ENCODE data around the gene TRPV4. TPM values are rescaled to one million over a fixed set of nuclear protein-coding genes. Genes with fewer than 3 reads are reported as not detected.

Gene TRPV4
- total RNA-seq, 4 donors from 2014 or later: 0.13 to 0.82 (median 0.19) TPM; not detected in 1

GRCh38 chr12:109842021-109842420, 8.8 kb upstream of the TRPV4 start:
- Histone ChIP-seq H3K27ac (no peak overlapping the region), H3K36me3 (no peaks in the 10 kb centered on the region), H3K4me1 (peaks cover 0 to 9% (median 0%) of the 10 kb centered on the region in 3 donors), H3K4me3 (no peak overlapping the region), H3K27me3 (no peaks in the 10 kb centered on the region), H3K9me3 (no peaks in the 10 kb centered on the region)
- TF ChIP-seq EP300 (IDR thresholded peaks at IDR 0.05) (no peak), CTCF (IDR thresholded peaks at IDR 0.05) (no peak), POLR2AphosphoS5 (IDR thresholded peaks at IDR 0.05) (no peak), POLR2A (IDR thresholded peaks at IDR 0.05) (no peak)
- ATAC-seq: no peak
- WGBS, 2 donors (ENCODE audit: low coverage in 1 of 2): 78 to 92% methylated on average over 2 to 4 of the region's 5 CpGs

- ATAC-seq: no peak
- no peaks in the 10 kb centered on the region for H3K9me3 ChIP-seq
- peaks cover 0 to 9% (median 0%) of the 10 kb centered on the region in 3 donors for H3K4me1 ChIP-seq
- H3K27ac ChIP-seq: no peak overlapping the region
- WGBS, 2 donors (ENCODE audit: low coverage in 1 of 2): 69 to 70% methylated on average over 3 of the region's 9 CpGs
- no peaks in the 10 kb centered on the region for H3K36me3 ChIP-seq
- TF ChIP-seq POLR2AphosphoS5 (IDR thresholded peaks at IDR 0.05): no peak
- no peak for TF ChIP-seq CTCF (IDR thresholded peaks at IDR 0.05)
- no peak for TF ChIP-seq EP300 (IDR thresholded peaks at IDR 0.05)
- no peak for TF ChIP-seq POLR2A (IDR thresholded peaks at IDR 0.05)
- H3K4me3 ChIP-seq: no peak overlapping the region
- H3K27me3 ChIP-seq: no peaks in the 10 kb centered on the region
Observed at GRCh38 chr12:109841356-109841755, 8.2 kb upstream of the TRPV4 start.

GRCh38 chr12:109840305-109841074, 7.3 kb upstream of the TRPV4 start:
- no peaks in the 10 kb centered on the region for H3K27me3 ChIP-seq
- H3K4me1 ChIP-seq: peaks cover 0 to 7% (median 0%) of the 10 kb centered on the region in 3 donors
- WGBS, 2 donors (ENCODE audit: low coverage in 1 of 2): 58 to 75% methylated on average over 4 of the region's 7 CpGs
- TF ChIP-seq EP300 (IDR thresholded peaks at IDR 0.05) (no peak), POLR2A (IDR thresholded peaks at IDR 0.05) (no peak), CTCF (IDR thresholded peaks at IDR 0.05) (no peak)
- no peaks in the 10 kb centered on the region for H3K9me3 ChIP-seq
- no peak overlapping the region for H3K4me3 ChIP-seq
- ATAC-seq: no peak
- no peaks in the 10 kb centered on the region for H3K36me3 ChIP-seq
- no peak overlapping the region for H3K27ac ChIP-seq

GRCh38 chr12:109839444-109839843, 6.2 kb upstream of the TRPV4 start:
- Histone ChIP-seq H3K4me1 (no peaks in the 10 kb centered on the region), H3K9me3 (no peaks in the 10 kb centered on the region), H3K27ac (no peak overlapping the region), H3K4me3 (no peak overlapping the region), H3K27me3 (peaks cover under 1% of the 10 kb centered on the region), H3K36me3 (no peaks in the 10 kb centered on the region)
- WGBS, 2 donors (ENCODE audit: low coverage in 1 of 2): 51 to 62% methylated on average over 4 to 5 of the region's 6 CpGs
- ATAC-seq: no peak
- TF ChIP-seq EP300 (IDR thresholded peaks at IDR 0.05) (no peak), CTCF (IDR thresholded peaks at IDR 0.05) (no peak), POLR2AphosphoS5 (IDR thresholded peaks at IDR 0.05) (no peak), POLR2A (IDR thresholded peaks at IDR 0.05) (no peak)

- H3K36me3 ChIP-seq: no peaks in the 10 kb centered on the region
- no peak overlapping the region for H3K4me3 ChIP-seq
- H3K9me3 ChIP-seq: no peaks in the 10 kb centered on the region
- peaks cover 26% of the 10 kb centered on the region for H3K27me3 ChIP-seq
- TF ChIP-seq POLR2A (IDR thresholded peaks at IDR 0.05) (no peak), EP300 (IDR thresholded peaks at IDR 0.05) (no peak), POLR2AphosphoS5 (IDR thresholded peaks at IDR 0.05) (no peak), CTCF (IDR thresholded peaks at IDR 0.05) (no peak)
- peaks cover 0 to 15% (median 0%) of the 10 kb centered on the region in 3 donors for H3K4me1 ChIP-seq
- ATAC-seq: no peak
- 53% methylated on average over 3 of the region's 3 CpGs; no CpG with 5 or more reads in 1 of the 2 donors for WGBS, 2 donors (ENCODE audit: low coverage in 1 of 2)
- H3K27ac ChIP-seq: no peak overlapping the region
Observed at GRCh38 chr12:109836916-109837315, 3.7 kb upstream of the TRPV4 start.
